Upper lobe of left lung (tissue), 6 donors: ENCODE data around the gene NFKB1. TPM values are rescaled to one million over a fixed set of nuclear protein-coding genes. Genes with fewer than 3 reads are reported as not detected.
"Not testable (repeated sequence)": the region's sequence is repeated elsewhere in the genome, so short reads cannot be mapped to it uniquely, and the experiment has no call there.

ENCODE experiments used
- ATAC-seq, 2 donors: fragments of 200-7000 bp; cut with Tn5 transposase; one replicate each; pipeline ENCODE4 v1.9.1; 2022; ENCODE audit warnings: mild to moderate bottlenecking in 2 of 2, moderate library complexity in 2 of 2; ENCODE audit not compliant: low FRiP score in 2 of 2
- DNase-seq, 2 donors: peaks; one replicate each; pipeline ENCODE4 v3.0.0-alpha.2; 2019 to 2020
- H3K27ac ChIP-seq, 4 donors: fragments of 200-600 bp; sonication (generic); one replicate each; pipeline ENCODE4 v1.5.1; 2016 to 2019
- H3K27me3 ChIP-seq, 4 donors: fragments of 200-600 bp; sonication (generic); one replicate each; pipeline ENCODE4 v1.5.1; 2017 to 2019
- H3K36me3 ChIP-seq, 4 donors: fragments of 200-600 bp; sonication (generic); one replicate each; pipeline ENCODE4 v1.5.1; 2016 to 2019
- H3K4me1 ChIP-seq, 4 donors: fragments of 200-600 bp; sonication (generic); one replicate each; pipeline ENCODE4 v1.5.1; 2018 to 2019
- H3K4me3 ChIP-seq, 4 donors: fragments of 200-600 bp; sonication (generic); one replicate each; pipeline ENCODE4 v1.5.1; 2017 to 2019; ENCODE audit warnings: mild to moderate bottlenecking in 2 of 4, moderate library complexity in 1 of 4
- H3K9me3 ChIP-seq, 4 donors: fragments of 200-600 bp; sonication (generic); one replicate each; pipeline ENCODE4 v1.5.1; 2018 to 2019
- CTCF ChIP-seq, 6 experiments: fragments of 450-650 bp in 4 of 6; fragments of 200-600 bp in 2 of 6; sonication (generic) in 2 of 6; IDR thresholded peaks; one replicate each; pipeline ENCODE4 v1.5.1; 2016 to 2019; ENCODE audit warnings: antibody characterized with exemption in 6 of 6
- EP300 ChIP-seq, 4 donors: sonication (generic); formaldehyde crosslinking; IDR thresholded peaks; one replicate each; pipeline ENCODE4 v1.5.1; 2017; ENCODE audit warnings: antibody characterized with exemption in 4 of 4, control low read depth in 2 of 4
- POLR2A ChIP-seq, 4 donors: fragments of 450-650 bp; IDR thresholded peaks; one replicate each; pipeline ENCODE4 v1.5.1; 2016 to 2017; ENCODE audit warnings: antibody characterized with exemption in 4 of 4, mild to moderate bottlenecking in 2 of 4
- POLR2AphosphoS5 ChIP-seq, 2 donors: sonication (generic); formaldehyde crosslinking; IDR thresholded peaks; one replicate each; pipeline ENCODE4 v1.5.1; 2017; ENCODE audit warnings: antibody characterized with exemption in 2 of 2
- WGBS, 2 donors: methylation state at CpG; one replicate each; pipeline ENCODE4 v1.1.5; 2017 to 2018; 5-methylcytosine and 5-hydroxymethylcytosine counted together
- total RNA-seq, 6 donors: library from RNA; depleted of rRNA in 4 of 6; stranded (reverse); fragments of >200 nt in 4 of 6; gene quantifications; one replicate each; pipeline versions ENCODE4 v1.1.0 to v1.2.1, GENCODE V29; 2016 to 2021
- donor health status: DM: no; HTN: no; CAD: no; lungs with moderate emphysema.
- donor health status: DM: no; HTN: yes; CAD: no; lungs with severe emphysema.

The NFKB1 gene
- total RNA-seq, 6 donors from 2014 or later = 15.8 to 69.1 (median 39.1) TPM

- Histone ChIP-seq H3K4me3 (no peak overlapping the region), H3K27me3 (no peaks in the 10 kb centered on the region), H3K27ac (no peak overlapping the region), H3K9me3 (no peaks in the 10 kb centered on the region), H3K4me1 (no peaks in the 10 kb centered on the region), H3K36me3 (no peaks in the 10 kb centered on the region)
- peak in 1 of 2 donors; percentile 74 for DNase-seq
- ATAC-seq = no peak
- 86 to 97% methylated on average over 4 to 17 of the region's 17 CpGs for WGBS, 2 donors
- TF ChIP-seq POLR2AphosphoS5 (IDR thresholded peaks at IDR 0.05) = no peak
- no peak for TF ChIP-seq EP300 (IDR thresholded peaks at IDR 0.05)
- TF ChIP-seq CTCF (IDR thresholded peaks at IDR 0.05) = no peak
- no peak for TF ChIP-seq POLR2A (IDR thresholded peaks at IDR 0.05)
These were observed 18.0 kb upstream of the NFKB1 start for GRCh38 chr4:102483120-102483519.

- H3K27me3 ChIP-seq, H3K4me3 ChIP-seq, ATAC-seq, H3K27ac ChIP-seq, H3K36me3 ChIP-seq, DNase-seq, H3K4me1 ChIP-seq, H3K9me3 ChIP-seq: not testable (repeated sequence)
- 88 to 92% methylated on average over 15 to 19 of the region's 19 CpGs for WGBS, 2 donors
These were observed 17.0 kb upstream of the NFKB1 start for GRCh38 chr4:102483990-102484692.

- Histone ChIP-seq H3K27ac (no peak overlapping the region), H3K27me3 (no peaks in the 10 kb centered on the region), H3K36me3 (no peaks in the 10 kb centered on the region), H3K4me3 (no peak overlapping the region), H3K9me3 (no peaks in the 10 kb centered on the region), H3K4me1 (peaks cover 5 to 12% (median 8%) of the 10 kb centered on the region in 4 donors)
- ATAC-seq (no peak), DNase-seq (no peak)
- TF ChIP-seq EP300 (IDR thresholded peaks at IDR 0.05) (no peak), POLR2A (IDR thresholded peaks at IDR 0.05) (no peak), CTCF (IDR thresholded peaks at IDR 0.05) (no peak), POLR2AphosphoS5 (IDR thresholded peaks at IDR 0.05) (no peak)
- 69% methylated on average over 2 of the region's 2 CpGs for WGBS, 2 donors
These were observed 8.5 kb upstream of the NFKB1 start for GRCh38 chr4:102492531-102493241.

DNA sequence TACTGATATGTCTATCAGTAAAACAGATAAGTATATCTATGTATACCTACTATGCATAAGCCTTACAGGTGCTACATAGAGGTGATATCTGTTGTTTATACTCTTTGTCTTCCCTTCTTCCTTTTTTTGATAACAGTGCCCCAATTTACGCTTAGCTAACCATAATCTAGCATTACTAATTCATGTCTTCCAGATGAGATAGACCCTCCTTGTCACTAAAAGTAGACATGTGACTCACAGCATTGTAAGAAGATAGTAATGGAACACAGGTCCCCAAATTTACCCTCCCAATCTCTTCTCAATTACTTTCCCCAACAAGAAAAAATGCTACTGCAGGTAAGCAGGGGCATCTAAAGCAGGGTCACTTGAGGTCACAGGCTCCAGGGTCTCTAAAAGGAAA, 7.9 kb upstream of the NFKB1 start:
- TF ChIP-seq POLR2AphosphoS5 (IDR thresholded peaks at IDR 0.05) (no peak), EP300 (IDR thresholded peaks at IDR 0.05) (no peak), CTCF (IDR thresholded peaks at IDR 0.05) (no peak), POLR2A (IDR thresholded peaks at IDR 0.05) (no peak)
- Histone ChIP-seq H3K9me3 (no peaks in the 10 kb centered on the region), H3K36me3 (no peaks in the 10 kb centered on the region), H3K27me3 (no peaks in the 10 kb centered on the region), H3K4me1 (peaks cover 5 to 12% (median 8%) of the 10 kb centered on the region in 4 donors), H3K4me3 (no peak overlapping the region), H3K27ac (peak overlapping the region in 2 of 4 donors; percentile 13 to 27)
- 86 to 93% methylated on average over 1 of the region's 1 CpG for WGBS, 2 donors
- ATAC-seq (no peak), DNase-seq (no peak)

- Histone ChIP-seq H3K4me1 (peaks cover 5 to 12% (median 8%) of the 10 kb centered on the region in 4 donors), H3K27ac (peak overlapping the region in 2 of 4 donors; percentile 13 to 27), H3K27me3 (no peaks in the 10 kb centered on the region), H3K9me3 (no peaks in the 10 kb centered on the region), H3K36me3 (no peaks in the 10 kb centered on the region), H3K4me3 (no peak overlapping the region)
- TF ChIP-seq POLR2AphosphoS5 (IDR thresholded peaks at IDR 0.05) = no peak
- TF ChIP-seq EP300 (IDR thresholded peaks at IDR 0.05) = no peak
- TF ChIP-seq CTCF (IDR thresholded peaks at IDR 0.05) = no peak
- no peak for TF ChIP-seq POLR2A (IDR thresholded peaks at IDR 0.05)
- WGBS, 2 donors = 50 to 72% methylated on average over 1 of the region's 1 CpG
- DNase-seq (no peak), ATAC-seq (no peak)
These were observed 7.4 kb upstream of the NFKB1 start for GRCh38 chr4:102493794-102494193.
